Testis (tissue), 2 donors: ENCODE data around the gene SIPA1L3.

Experiments used
- CTCF ChIP-seq, 3 experiments: fragments of 450-650 bp in 2 of 3; fragments of 200-600 bp in 1 of 3; sonication (generic) in 1 of 3; IDR thresholded peaks; one replicate each; pipeline ENCODE4 v1.5.1; 2016 to 2019; ENCODE audit warnings: antibody characterized with exemption in 3 of 3, mild to moderate bottlenecking in 2 of 3, moderate library complexity in 1 of 3
- POLR2A ChIP-seq: fragments of 450-650 bp; IDR thresholded peaks from one replicate; pipeline ENCODE4 v1.6.1; 2017; ENCODE audit warnings: antibody characterized with exemption, mild to moderate bottlenecking, moderate library complexity

- no peak for TF ChIP-seq POLR2A
- no peak for TF ChIP-seq CTCF (IDR thresholded peaks at IDR 0.05)
Observed at GRCh38 chr19:38031423-38031770, 124.4 kb downstream of the SIPA1L3 start.
